HG03432 (cell line): ENCODE data around the gene SAE1.

Source experiments
- ATAC-seq: cut with Tn5 transposase; IDR thresholded peaks from one replicate; pipeline ENCODE4 v1.9.1; 2021; ENCODE audit warnings: mild to moderate bottlenecking, moderate library complexity; ENCODE audit not compliant: unreplicated experiment

Gene SAE1

GRCh38 chr19:47157431-47158321, 27.0 kb downstream of the SAE1 start:
- no peak for ATAC-seq

GRCh38 chr19:47158367-47158791, 27.7 kb downstream of the SAE1 start:
- ATAC-seq: no peak

- ATAC-seq: no peak
These were observed 28.4 kb downstream of the SAE1 start for GRCh38 chr19:47158879-47159503.

- no peak for ATAC-seq
These were observed 31.3 kb downstream of the SAE1 start for GRCh38 chr19:47161876-47162489.

- ATAC-seq: no peak
These were observed 37.4 kb downstream of the SAE1 start for GRCh38 chr19:47168065-47168464.

- no peak for ATAC-seq
These were observed 42.2 kb downstream of the SAE1 start for GRCh38 chr19:47172666-47173455.

GRCh38 chr19:47176071-47176626, 45.5 kb downstream of the SAE1 start:
- no peak for ATAC-seq

- no peak for ATAC-seq
These were observed 46.0 kb downstream of the SAE1 start for GRCh38 chr19:47176627-47177090.

- no peak for ATAC-seq
These were observed 49.1 kb downstream of the SAE1 start for GRCh38 chr19:47179653-47180310.

- ATAC-seq: no peak
These were observed 53.0 kb downstream of the SAE1 start for GRCh38 chr19:47183601-47184000.

- peak; percentile 84 for ATAC-seq
These were observed 56.1 kb downstream of the SAE1 start for GRCh38 chr19:47186446-47187334.

GRCh38 chr19:47187335-47187655, 56.7 kb downstream of the SAE1 start:
- no peak for ATAC-seq

GRCh38 chr19:47187797-47188196, 57.2 kb downstream of the SAE1 start:
- no peak for ATAC-seq

- no peak for ATAC-seq
These were observed 57.9 kb downstream of the SAE1 start for GRCh38 chr19:47188507-47189033.

- ATAC-seq: no peak
These were observed 59.6 kb downstream of the SAE1 start for GRCh38 chr19:47190167-47190727.

- ATAC-seq: no peak
These were observed 64.8 kb downstream of the SAE1 start for GRCh38 chr19:47195434-47195833.

- ATAC-seq: no peak
These were observed 66.5 kb downstream of the SAE1 start for GRCh38 chr19:47197141-47197540.

GRCh38 chr19:47200530-47200929, 69.9 kb downstream of the SAE1 start:
- ATAC-seq: no peak

- ATAC-seq: no peak
These were observed 72.6 kb downstream of the SAE1 start for GRCh38 chr19:47203254-47203653.
